Measurements from ENCODE around the gene CCDC92B.
"Not testable (repeated sequence)": the region's sequence is repeated elsewhere in the genome, so short reads cannot be mapped to it uniquely, and the experiment has no call there.

The CCDC92B gene

DNA sequence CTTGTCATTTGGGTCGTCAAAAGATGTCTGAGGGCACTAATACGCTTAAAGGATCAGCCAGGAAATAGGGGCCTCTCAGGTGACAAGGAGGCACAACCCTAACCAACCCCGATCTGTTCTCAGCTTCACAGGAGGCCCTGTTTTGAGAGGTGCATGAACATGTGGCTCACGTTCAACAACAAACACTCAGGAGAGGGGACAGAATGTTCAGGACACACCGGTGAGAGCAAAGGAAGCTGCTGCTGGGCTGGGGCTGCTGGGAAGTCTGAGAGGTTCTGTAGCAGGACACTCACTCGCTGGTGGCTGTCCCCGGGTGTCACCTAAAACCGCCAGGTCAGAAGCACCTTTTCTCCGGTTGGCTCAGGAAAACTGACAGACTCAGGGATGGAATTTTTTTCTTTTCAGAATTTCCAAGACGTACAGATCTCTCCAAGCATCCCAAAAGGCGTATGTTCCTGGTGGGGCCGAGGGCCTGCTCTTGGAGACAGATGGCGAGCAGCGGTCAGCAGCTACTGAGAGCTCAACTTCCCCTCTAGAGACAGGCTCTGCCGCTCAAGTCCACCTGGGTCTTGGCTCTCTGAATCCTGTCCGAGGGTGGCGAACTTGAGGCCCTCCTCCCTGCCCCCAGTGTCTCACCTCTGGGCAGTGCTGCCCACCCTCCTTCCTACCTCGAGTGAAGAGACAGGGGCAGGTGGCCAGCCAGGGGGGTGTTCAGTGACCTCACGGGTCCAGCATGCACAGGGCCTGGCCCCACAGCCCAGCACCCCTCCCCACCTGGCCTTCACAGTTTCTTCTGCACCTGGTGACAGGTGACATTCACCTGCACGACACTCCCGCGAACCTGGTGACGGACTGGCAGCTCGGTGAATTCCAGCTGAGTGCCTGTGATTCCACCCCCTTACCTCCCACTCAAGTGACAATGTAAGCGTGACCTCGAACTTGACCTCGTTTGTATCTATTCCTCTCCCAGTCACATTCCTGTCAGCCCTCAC is 60.8 kb downstream of the CCDC92B start:
- no peak for DNase-seq

DNA sequence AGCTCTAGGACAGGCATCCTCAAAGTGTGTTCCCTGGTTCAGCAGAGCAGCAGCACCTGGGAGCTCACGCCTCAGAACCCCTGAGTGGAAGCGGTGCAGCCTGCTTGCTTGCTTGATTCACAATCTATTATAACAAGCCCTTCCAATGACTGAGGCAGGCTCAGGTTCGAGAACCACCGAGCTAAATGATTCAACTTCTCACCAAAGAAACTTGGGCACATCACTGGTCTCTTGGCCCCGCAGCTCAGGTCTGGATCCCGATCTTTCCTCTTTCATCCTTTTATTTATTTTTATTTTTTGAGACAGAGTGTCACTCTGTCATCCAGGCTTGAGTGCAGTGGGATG is 62.4 kb downstream of the CCDC92B start:
- no peak for DNase-seq

- no peak for DNase-seq
These were observed 63.8 kb downstream of the CCDC92B start for GRCh38 chr17:2685696-2686095.

- no peak for DNase-seq
These were observed 64.9 kb downstream of the CCDC92B start for GRCh38 chr17:2684549-2684948.

DNA sequence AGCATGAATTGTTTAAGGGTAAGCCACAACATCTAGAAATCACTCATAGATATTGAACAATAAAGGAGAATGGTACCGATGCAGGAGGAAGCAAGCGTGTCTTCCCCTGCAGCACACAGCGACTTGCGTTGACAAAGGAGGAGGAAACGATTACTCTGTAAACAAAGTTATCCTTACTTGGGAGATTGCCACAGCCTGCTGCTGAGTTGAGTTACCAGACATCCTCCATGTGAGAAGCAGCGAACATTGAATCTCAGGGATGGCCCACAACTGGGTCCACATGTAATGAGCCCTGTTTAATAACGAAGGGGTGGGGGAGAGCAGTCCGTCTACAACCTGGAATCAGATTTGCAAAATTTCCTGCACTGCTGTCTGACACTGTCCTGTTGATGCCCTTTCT is 65.5 kb downstream of the CCDC92B start:
- no peak for DNase-seq

- no peak for DNase-seq
These were observed 67.1 kb downstream of the CCDC92B start for GRCh38 chr17:2682176-2682938.

DNA sequence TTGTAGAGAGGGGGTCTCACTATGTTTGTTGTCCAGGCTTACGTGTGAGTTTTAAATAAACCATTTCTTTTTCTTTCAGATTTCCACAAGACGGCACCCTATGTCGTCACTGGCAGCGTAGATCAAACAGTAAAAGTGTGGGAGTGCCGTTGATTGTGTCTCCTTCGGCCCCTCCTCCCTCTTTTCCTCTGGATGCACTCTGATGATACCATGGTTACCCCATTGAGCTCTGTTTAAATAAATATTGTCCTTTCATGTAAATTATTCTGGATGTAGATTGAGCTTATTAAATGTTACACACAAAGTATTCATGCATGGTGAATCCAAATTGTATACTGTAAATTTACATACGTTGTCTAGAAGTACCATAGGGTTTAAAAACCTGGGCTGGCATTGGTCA is 67.8 kb downstream of the CCDC92B start:
- DNase-seq, result no peak

GRCh38 chr17:2680961-2681360 is 68.5 kb downstream of the CCDC92B start:
- no peak for DNase-seq

- not testable (repeated sequence) for DNase-seq
These were observed 70.2 kb downstream of the CCDC92B start for GRCh38 chr17:2679247-2679646.

Data from KG1 (cell line).